Ovary (tissue), 3 donors: Measurements from ENCODE around the gene STKLD1.

Source experiments
- POLR2A ChIP-seq: fragments of 450-650 bp; IDR thresholded peaks from one replicate; pipeline ENCODE4 v1.6.1; 2017; ENCODE audit warnings: antibody characterized with exemption, mild to moderate bottlenecking, moderate library complexity
- TF ChIP-seq, protein P1 (sequence below), 3 donors: fragments of 450-650 bp in 2 of 3; fragments of 200-600 bp in 1 of 3; IDR thresholded peaks; one replicate each; pipeline versions ENCODE4 v1.5.1 to v1.8.0; 2016 to 2022; ENCODE audit warnings: antibody characterized with exemption in 3 of 3, mild to moderate bottlenecking in 1 of 3
- donor health status: DM: no; HTN: no; CAD: no.

DNA sequence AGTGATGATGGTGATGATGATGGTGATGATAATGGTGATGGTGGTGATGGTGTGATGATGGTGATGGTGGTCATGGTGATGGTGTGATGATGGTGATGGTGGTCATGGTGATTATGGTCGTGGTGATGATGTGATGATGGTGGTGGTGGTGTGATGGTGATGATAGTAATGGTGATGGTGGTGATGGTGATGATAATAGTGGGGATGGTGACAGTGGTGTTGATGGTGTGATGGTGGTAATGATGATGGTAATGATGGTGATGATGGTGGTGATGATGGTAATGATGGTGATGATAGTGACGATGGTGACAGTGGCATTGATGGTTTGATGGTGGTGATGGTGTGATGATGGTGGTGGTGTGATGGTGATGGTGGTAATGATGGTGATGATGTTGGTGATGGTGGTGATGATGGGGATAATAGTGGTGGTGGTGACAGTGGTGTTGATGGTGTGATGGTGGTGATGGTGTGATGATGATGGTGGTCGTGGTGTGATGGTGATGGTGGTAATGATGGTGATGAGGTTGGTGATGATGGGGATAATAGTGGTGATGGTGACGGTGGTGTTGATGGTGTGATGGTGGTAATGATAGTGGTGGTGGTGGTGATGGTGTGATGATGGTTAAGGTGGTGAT is 6.5 kb downstream of the STKLD1 start:
- no peak for TF ChIP-seq POLR2A
- TF ChIP-seq, protein P1, sequence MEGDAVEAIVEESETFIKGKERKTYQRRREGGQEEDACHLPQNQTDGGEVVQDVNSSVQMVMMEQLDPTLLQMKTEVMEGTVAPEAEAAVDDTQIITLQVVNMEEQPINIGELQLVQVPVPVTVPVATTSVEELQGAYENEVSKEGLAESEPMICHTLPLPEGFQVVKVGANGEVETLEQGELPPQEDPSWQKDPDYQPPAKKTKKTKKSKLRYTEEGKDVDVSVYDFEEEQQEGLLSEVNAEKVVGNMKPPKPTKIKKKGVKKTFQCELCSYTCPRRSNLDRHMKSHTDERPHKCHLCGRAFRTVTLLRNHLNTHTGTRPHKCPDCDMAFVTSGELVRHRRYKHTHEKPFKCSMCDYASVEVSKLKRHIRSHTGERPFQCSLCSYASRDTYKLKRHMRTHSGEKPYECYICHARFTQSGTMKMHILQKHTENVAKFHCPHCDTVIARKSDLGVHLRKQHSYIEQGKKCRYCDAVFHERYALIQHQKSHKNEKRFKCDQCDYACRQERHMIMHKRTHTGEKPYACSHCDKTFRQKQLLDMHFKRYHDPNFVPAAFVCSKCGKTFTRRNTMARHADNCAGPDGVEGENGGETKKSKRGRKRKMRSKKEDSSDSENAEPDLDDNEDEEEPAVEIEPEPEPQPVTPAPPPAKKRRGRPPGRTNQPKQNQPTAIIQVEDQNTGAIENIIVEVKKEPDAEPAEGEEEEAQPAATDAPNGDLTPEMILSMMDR (IDR thresholded peaks at IDR 0.05): no peak
